ENCODE data around the gene NRXN3. TPM values are rescaled to one million over a fixed set of nuclear protein-coding genes. Genes with fewer than 3 reads are reported as not detected.

Gene NRXN3
- total and polyA plus RNA-seq, 4 donors: 1.4 to 8.3 (median 4.4) TPM

DNA sequence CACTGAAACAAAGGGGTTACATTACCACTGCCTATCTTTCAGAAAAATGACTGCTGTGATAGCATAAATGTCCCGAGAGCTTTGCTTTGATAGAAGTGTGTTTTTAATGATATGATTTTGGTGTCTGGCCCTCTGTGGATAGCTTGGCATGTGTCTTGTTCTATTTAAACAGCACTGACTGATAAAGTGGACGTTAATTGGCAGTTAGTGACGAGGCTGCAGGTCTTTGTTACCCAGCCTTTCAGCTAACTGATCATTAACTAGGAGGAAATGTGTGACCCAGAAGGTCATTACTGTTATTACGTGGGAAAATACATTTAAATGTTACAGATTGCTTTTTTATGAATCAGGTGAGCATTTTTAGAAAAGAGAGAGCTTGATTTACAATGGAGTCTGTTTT, 1612.9 kb downstream of the NRXN3 start:
- H3K4me1 ChIP-seq (ENCODE audit: control insufficient read depth in 5 of 5, insufficient read depth in 5 of 5, low read length in 5 of 5): no peaks in the 10 kb centered on the region
- no peak overlapping the region for H3K27ac ChIP-seq (ENCODE audit: low read depth in 1 of 2, low read length in 1 of 2)
- no peaks in the 10 kb centered on the region for H3K9me3 ChIP-seq (ENCODE audit: control insufficient read depth in 4 of 4, insufficient read depth in 3 of 4, low read length in 3 of 4)
- no peak for TF ChIP-seq CTCF (IDR thresholded peaks at IDR 0.05; ENCODE audit: control extremely low read depth, extremely low read depth)
- no peak overlapping the region for H3K9ac ChIP-seq (ENCODE audit: insufficient read depth in 1 of 2, low read length in 2 of 2)
- ATAC-seq (ENCODE audit: insufficient read depth, low FRiP score) (no peak), DNase-seq (no peak)
- H3K4me3 ChIP-seq: no peak overlapping the region
- H3K27me3 ChIP-seq (ENCODE audit: control insufficient read depth in 3 of 3, insufficient read depth in 3 of 3, low read length in 2 of 3): no peaks in the 10 kb centered on the region
- H3K36me3 ChIP-seq (ENCODE audit: control insufficient read depth in 4 of 4, insufficient read depth in 4 of 4, low read length in 4 of 4): no peaks in the 10 kb centered on the region
- WGBS, 2 donors: 65 to 73% methylated on average over 4 of the region's 4 CpGs

GRCh38 chr14:79786522-79786921, 1616.3 kb downstream of the NRXN3 start:
- Histone ChIP-seq H3K4me3 (no peak overlapping the region), H3K27me3 (ENCODE audit: control insufficient read depth in 3 of 3, insufficient read depth in 3 of 3, low read length in 2 of 3) (no peaks in the 10 kb centered on the region), H3K27ac (ENCODE audit: low read depth in 1 of 2, low read length in 1 of 2) (no peak overlapping the region), H3K9ac (ENCODE audit: insufficient read depth in 1 of 2, low read length in 2 of 2) (no peak overlapping the region), H3K36me3 (ENCODE audit: control insufficient read depth in 4 of 4, insufficient read depth in 4 of 4, low read length in 4 of 4) (no peaks in the 10 kb centered on the region), H3K4me1 (ENCODE audit: control insufficient read depth in 5 of 5, insufficient read depth in 5 of 5, low read length in 5 of 5) (peaks cover 0 to 1% (median 0%) of the 10 kb centered on the region in 5 donors), H3K9me3 (ENCODE audit: control insufficient read depth in 4 of 4, insufficient read depth in 3 of 4, low read length in 3 of 4) (peaks cover 0 to 2% (median 0%) of the 10 kb centered on the region in 4 donors)
- no peak for TF ChIP-seq CTCF (IDR thresholded peaks at IDR 0.05; ENCODE audit: control extremely low read depth, extremely low read depth)
- WGBS, 2 donors: 87 to 92% methylated on average over 3 of the region's 3 CpGs
- DNase-seq (no peak), ATAC-seq (ENCODE audit: insufficient read depth, low FRiP score) (no peak)

- no peak for DNase-seq
- no peaks in the 10 kb centered on the region for H3K27me3 ChIP-seq (ENCODE audit: control insufficient read depth in 3 of 3, insufficient read depth in 3 of 3, low read length in 2 of 3)
- no peak overlapping the region for H3K4me3 ChIP-seq
- no peaks in the 10 kb centered on the region for H3K36me3 ChIP-seq (ENCODE audit: control insufficient read depth in 4 of 4, insufficient read depth in 4 of 4, low read length in 4 of 4)
- 88 to 90% methylated on average over 2 of the region's 2 CpGs for WGBS, 2 donors
- peaks cover 0 to 1% (median 0%) of the 10 kb centered on the region in 5 donors for H3K4me1 ChIP-seq (ENCODE audit: control insufficient read depth in 5 of 5, insufficient read depth in 5 of 5, low read length in 5 of 5)
- H3K9ac ChIP-seq (ENCODE audit: insufficient read depth in 1 of 2, low read length in 2 of 2): no peak overlapping the region
- H3K9me3 ChIP-seq (ENCODE audit: control insufficient read depth in 4 of 4, insufficient read depth in 3 of 4, low read length in 3 of 4): peaks cover 0 to 2% (median 0%) of the 10 kb centered on the region in 4 donors
- no peak overlapping the region for H3K27ac ChIP-seq (ENCODE audit: low read depth in 1 of 2, low read length in 1 of 2)
- no peak for TF ChIP-seq CTCF (IDR thresholded peaks at IDR 0.05; ENCODE audit: control extremely low read depth, extremely low read depth)
- no peak for ATAC-seq (ENCODE audit: insufficient read depth, low FRiP score)
Measured at GRCh38 chr14:79788346-79788745, 1618.2 kb downstream of the NRXN3 start.

Data from lung (tissue), 12 donors.